ENCODE data around the gene PCNX2.

The PCNX2 gene

GRCh38 chr1:232962761-232963745 lies 332.5 kb downstream of the PCNX2 start:
- no peak for DNase-seq (ENCODE audit: low read depth in 2 of 2)

GRCh38 chr1:232958067-232958466 lies 337.5 kb downstream of the PCNX2 start:
- DNase-seq (ENCODE audit: low read depth in 2 of 2): no peak

- no peak for DNase-seq (ENCODE audit: low read depth in 2 of 2)
Observed at GRCh38 chr1:232956081-232956480, 339.4 kb downstream of the PCNX2 start.

GRCh38 chr1:232954594-232955365 lies 340.7 kb downstream of the PCNX2 start:
- no peak for DNase-seq (ENCODE audit: low read depth in 2 of 2)

GRCh38 chr1:232952514-232953499 lies 342.7 kb downstream of the PCNX2 start:
- no peak for DNase-seq (ENCODE audit: low read depth in 2 of 2)

- DNase-seq (ENCODE audit: low read depth in 2 of 2): no peak
Observed at GRCh38 chr1:232951605-232952004, 343.9 kb downstream of the PCNX2 start.

GRCh38 chr1:232951180-232951579 lies 344.3 kb downstream of the PCNX2 start:
- no peak for DNase-seq (ENCODE audit: low read depth in 2 of 2)

- peak; percentile 89 to 94 for DNase-seq (ENCODE audit: low read depth in 2 of 2)
Observed at GRCh38 chr1:232950197-232951176, 345.0 kb downstream of the PCNX2 start, which contains the start of gene NTPCR. TSS of gene NTPCR (plus strand) at chr1:232950611. CDS start at chr1:232950711, 100 bp downstream.

GRCh38 chr1:232949636-232950196 lies 345.8 kb downstream of the PCNX2 start:
- DNase-seq (ENCODE audit: low read depth in 2 of 2): no peak

- no peak for DNase-seq (ENCODE audit: low read depth in 2 of 2)
Observed at GRCh38 chr1:232944347-232944746, 351.2 kb downstream of the PCNX2 start.

GRCh38 chr1:232943679-232944252 lies 351.8 kb downstream of the PCNX2 start:
- no peak for DNase-seq (ENCODE audit: low read depth in 2 of 2)

- no peak for DNase-seq (ENCODE audit: low read depth in 2 of 2)
Observed at GRCh38 chr1:232942413-232943294, 352.9 kb downstream of the PCNX2 start.

GRCh38 chr1:232940262-232940661 lies 355.3 kb downstream of the PCNX2 start:
- no peak for DNase-seq (ENCODE audit: low read depth in 2 of 2)

GRCh38 chr1:232939748-232940147 lies 355.8 kb downstream of the PCNX2 start:
- no peak for DNase-seq (ENCODE audit: low read depth in 2 of 2)

- DNase-seq (ENCODE audit: low read depth in 2 of 2): no peak
Observed at GRCh38 chr1:232938926-232939325, 356.6 kb downstream of the PCNX2 start.

- no peak for DNase-seq (ENCODE audit: low read depth in 2 of 2)
Observed at GRCh38 chr1:232937741-232938375, 357.7 kb downstream of the PCNX2 start.

GRCh38 chr1:232936941-232937340 lies 358.6 kb downstream of the PCNX2 start:
- DNase-seq (ENCODE audit: low read depth in 2 of 2): no peak

All from stimulated activated CD4-positive, alpha-beta T cell treated with anti-CD3 and anti-CD28 coated beads, Interleukin-1b, Interleukin-23, amount 100 ng/mL, for 1 hour (primary cell).